Ishikawa (cell line): ENCODE measurements around the gene RMI1.

Experiments
- EP300 ChIP-seq: IDR thresholded peaks from 2 replicates; pipeline ENCODE4 v1.6.1; 2012; ENCODE audit warnings: borderline replicate concordance
- FOXM1 ChIP-seq: IDR thresholded peaks from 2 replicates; pipeline ENCODE4 v1.6.1; 2012; ENCODE audit warnings: low read depth, borderline replicate concordance
- NFIC ChIP-seq: IDR thresholded peaks from 2 replicates; pipeline ENCODE4 v1.6.1; 2012
- RAD21 ChIP-seq: IDR thresholded peaks from 2 replicates; pipeline ENCODE4 v1.6.1; 2012; ENCODE audit warnings: low read depth
- TCF12 ChIP-seq: IDR thresholded peaks from 2 replicates; pipeline ENCODE4 v1.6.1; 2012; ENCODE audit warnings: low read depth

GRCh38 chr9:84024041-84024575 lies 43.5 kb downstream of the RMI1 start:
- TF ChIP-seq FOXM1, result no peak
- TF ChIP-seq NFIC, result no peak
- no peak for TF ChIP-seq TCF12
- TF ChIP-seq RAD21, result no peak
- no peak for TF ChIP-seq EP300
